T1000 (cell line): ENCODE measurements around the gene ZC3HAV1L.
A peak's percentile ranks its signal among the peaks of the same experiment; 100 is the strongest.
"Not testable (repeated sequence)": the region's sequence is repeated elsewhere in the genome, so short reads cannot be mapped to it uniquely, and the experiment has no call there.

Source experiments
- DNase-seq: peaks from one replicate; lab custom pipeline; 2025; ENCODE audit warnings: mixed read lengths; lab: John Stamatoyannopoulos, UW

The ZC3HAV1L gene

DNA sequence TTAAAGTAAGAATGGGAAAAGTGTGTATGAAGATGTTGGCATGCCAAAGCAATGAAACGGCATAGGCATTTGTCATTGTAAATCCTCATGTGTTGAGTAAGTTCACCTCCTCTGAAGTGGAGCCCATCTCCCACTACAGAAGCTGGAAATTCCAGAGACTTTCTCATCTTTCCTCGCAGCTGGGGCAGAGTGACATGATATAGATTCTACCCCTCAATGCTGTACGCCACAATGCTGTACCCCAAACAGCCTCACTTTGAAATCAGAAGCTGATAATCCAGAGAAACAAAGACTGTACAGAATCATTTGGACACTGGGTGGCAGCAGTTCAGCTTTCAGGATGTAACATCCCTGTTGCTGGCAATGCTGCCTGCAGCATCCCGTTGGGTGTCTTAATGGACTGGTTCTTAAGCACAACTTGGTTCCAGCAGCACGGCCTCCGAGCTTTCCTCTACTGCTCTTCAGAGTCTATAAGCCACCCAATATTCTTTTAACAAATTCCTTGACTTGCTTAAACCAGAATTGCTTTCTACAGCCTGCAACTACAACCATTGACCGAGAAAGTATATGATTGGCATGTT is 18.8 kb downstream of the ZC3HAV1L start:
- peak; percentile 26 for DNase-seq

DNA sequence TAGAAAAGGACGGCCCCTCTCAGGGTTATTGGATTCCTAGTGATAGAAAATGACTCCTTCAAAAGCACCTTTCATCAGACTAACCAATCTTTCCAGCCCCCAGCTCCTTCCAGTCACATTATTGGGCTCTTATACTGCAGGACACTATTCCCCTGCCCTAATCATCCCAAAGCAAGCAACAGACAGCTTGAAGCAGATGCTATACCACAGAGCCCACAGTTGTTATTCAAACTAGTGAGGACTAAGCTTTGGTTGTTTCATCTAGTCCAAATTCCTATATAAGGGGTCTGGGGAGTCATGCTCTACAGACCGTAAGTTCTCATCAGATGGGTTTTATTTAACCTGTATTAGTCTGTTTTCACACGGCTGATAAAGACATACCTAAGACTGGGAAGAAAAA is 24.5 kb downstream of the ZC3HAV1L start:
- no peak for DNase-seq

DNA sequence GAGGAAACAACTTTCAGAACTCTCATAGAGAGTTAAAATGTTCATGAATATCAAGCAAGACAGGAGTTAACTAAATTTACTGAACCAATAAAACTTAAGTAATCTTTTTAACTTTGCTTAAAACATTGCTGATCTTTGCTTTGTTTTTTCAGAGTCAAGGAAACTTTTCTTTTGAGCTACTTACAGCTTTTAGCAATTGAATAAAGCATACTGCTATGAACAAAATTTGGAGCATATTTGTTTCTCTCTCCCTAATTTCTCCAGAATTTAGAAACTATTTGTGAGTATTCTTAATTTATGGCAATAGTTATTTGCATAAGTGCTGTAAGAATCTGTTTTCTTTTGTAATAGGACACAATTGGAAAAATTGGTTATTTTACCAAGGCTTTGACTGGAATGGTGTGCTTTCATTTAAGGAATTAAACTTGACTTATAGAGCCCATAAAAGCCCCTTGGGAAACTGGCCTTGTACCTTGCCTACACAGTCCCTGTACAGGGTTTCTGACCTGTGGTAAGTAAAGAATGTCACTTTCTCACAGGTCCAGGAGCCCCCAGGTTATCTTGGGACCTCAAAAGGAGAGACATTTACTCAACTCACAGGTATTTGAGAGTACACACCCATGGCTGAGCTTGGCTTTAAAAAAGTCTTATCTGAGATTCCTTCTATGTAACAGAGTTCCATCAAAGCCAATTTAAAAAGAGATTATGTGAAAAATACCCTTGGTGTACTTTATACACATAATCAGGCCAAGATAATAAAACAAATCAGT is 31.3 kb downstream of the ZC3HAV1L start:
- no peak for DNase-seq

DNA sequence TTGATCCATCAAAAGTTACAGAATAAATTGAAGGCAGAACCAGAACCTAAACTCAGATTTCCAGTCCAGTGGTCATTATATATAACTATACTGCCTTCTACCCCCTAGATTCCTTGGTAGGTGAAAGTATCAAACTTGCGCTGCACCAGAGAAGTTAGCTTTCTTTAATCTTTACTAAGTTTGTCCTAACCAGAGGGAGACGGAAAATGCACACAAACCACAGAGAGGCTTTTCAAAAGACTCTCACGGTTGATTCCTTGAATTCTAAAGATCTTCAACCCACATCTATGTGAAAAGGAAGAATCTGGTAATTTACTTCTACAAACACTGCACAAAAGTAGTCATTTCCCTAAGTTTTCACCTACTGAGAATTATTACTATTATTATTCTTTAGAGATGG is 36.4 kb downstream of the ZC3HAV1L start:
- no peak for DNase-seq

DNA sequence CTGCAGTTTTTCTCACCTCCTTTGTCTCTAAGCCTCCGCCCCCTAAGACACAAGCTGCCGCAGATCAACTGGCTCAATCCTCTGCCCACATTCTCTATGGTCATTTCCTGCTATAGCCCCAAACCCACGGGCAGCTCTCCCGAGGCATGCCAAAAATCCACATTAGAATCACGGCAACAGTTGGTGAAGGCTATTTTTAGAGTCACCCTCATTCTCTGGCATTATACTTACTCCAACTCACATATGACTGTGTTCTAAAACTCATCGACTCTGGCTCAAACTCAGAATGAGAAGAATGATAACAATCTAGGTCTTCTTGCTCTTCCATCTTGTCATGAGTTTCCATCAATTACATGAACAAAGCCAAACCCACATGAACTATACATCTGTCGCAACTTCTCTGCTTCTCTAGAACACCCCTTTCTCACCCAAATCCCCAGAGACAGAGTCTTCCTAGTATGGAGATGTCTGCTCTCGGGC is 43.8 kb downstream of the ZC3HAV1L start:
- no peak for DNase-seq

DNA sequence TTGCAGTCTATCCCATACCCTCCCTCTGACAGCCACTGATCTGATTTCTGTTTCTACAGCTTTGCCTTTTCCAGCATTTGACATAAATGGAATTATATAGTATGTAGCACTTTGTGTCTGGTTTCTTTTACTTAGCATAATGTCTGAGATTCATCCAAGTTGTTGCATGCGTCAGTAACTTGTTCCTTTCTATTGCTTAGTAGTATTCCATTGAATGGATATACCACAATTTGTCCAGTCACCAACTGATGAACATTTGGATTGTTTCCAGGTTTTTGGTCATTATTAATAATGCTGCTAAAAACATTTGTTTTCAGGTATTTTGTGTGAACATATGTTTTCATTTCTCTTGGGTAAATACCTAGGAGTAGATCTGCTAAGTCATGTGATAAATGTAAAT is 48.2 kb downstream of the ZC3HAV1L start:
- no peak for DNase-seq

DNA sequence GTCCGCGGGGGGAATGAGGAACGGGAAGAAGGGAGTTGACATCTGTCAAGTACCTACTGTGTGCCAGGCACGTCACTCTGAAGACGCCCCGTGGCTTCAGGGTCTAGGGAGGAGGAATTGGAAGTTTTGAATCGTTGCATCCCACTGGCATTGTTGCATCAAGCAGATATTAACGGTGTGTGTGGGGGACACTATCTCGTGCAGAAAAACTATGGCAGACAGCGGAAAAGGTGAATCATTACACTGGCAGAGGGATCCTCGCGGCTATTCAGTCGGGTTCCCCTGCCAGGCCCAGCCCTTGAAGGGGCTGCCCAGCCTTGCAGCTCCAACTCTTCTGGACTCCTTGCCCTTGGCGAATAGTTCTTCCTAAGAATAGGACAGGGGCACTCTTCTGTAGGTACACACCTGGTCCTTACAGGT is 53.6 kb downstream of the ZC3HAV1L start:
- DNase-seq: no peak

DNA sequence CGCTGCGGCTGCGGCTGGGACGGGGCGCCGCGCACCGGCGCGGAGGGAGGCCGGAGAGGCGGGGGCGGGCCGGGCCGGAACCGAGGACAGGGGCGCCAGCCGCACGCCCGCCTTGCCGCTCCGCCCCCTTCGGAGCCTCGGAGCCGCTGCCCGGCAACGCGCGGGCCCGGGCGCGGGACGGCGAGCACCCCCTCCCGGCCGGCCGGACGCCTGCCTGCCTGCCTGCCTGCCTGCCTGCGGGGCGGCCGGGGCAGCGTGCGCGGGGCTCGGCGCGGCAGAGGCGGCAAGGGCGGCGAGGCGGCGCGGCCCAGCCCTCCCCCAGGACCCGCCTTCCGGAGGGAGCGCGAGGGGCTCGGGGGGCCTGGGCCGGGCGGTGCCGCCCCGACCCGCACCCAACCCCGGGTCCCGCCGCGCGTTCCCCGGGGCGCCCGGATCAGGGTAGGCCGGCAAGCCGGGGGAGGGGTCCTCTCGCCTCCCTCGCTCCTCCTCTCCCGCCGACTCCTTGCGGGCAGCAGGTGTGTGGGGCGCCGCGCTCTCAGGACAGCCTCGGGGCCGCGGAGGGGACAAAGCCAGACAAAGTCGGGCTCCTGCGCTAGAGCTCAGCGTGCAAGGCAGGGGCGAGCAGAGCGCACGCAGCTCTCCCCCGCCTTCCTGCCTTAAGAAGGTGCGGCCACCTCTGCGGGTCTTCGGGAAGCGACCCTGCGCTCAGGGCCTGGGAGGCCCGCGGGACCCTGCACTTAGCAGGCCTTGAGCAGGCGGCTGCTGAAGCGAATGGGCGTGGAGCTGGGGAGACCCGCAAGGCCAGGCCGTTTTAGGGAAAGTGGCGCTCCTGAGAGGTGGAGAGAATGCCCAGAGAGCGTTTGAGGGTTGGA is 54.3 kb downstream of the ZC3HAV1L start, which contains the start of gene KIAA1549:
KIAA1549 (minus strand) TSS at position 58 of the 872 bp plus-strand sequence. CDS start 120 bp downstream, outside the sequence.
- no peak for DNase-seq

DNA sequence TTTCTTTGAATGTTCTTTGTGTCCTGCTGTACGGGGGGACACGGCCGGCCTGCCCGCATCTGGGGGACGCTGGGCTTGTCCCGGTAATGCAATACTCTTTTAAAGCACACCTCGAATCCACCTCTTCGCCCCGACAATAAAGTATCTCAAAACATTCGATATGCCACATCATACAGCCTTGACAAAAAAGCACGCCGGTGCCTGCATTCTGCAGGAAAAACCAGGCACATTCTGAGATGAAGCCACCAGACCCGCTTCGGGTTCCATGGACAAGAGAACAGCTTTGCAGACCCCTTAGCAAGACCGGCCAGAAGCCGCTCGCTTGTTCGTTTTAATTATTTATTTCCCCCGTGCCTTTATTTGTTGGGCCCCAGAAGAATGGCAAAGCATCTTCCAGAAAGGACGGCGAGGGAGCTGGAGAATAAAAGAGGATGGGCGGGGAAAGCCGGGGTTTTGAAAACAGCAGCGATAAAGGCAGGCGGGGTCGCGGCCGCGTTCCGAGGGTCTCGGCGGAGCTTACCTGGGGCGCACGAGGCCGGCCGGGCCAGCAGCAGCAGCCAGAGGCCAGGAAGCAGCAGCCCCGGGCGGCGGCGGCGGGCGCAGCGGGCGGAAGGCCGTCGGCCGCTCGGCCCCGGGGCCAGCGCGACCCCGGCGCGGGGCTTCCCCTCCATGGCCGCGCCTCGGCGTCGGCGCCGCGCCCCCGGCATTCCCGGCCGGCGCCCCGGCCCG is 55.1 kb downstream of the ZC3HAV1L start:
- DNase-seq: no peak

DNA sequence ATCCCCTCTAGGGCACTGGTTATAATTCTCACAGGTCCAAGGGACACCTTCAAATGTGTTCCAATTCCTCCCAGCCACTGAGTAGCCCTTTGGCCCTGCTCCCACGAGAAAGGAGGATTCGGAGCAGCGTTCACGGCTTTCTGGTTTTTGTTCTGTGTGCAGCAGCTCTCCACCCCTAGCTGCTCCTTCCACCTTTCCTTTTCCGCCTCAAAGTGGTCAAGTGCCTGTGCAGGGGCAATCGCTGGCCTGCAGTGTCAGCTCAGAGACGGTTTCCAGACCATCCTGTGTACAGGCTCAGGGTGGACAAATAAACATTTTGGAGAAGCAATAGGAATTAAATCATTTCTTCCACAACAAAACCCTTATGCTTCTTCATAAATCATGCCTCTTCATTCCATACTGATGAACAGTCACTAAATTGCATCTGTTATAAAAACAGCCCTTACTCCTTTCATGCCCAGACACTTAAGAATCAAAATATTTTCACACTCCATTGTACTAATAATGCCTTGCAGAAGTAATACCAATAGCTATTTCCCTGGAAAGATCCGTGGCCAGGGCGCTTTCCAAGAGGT is 55.8 kb downstream of the ZC3HAV1L start:
- DNase-seq: no peak

DNA sequence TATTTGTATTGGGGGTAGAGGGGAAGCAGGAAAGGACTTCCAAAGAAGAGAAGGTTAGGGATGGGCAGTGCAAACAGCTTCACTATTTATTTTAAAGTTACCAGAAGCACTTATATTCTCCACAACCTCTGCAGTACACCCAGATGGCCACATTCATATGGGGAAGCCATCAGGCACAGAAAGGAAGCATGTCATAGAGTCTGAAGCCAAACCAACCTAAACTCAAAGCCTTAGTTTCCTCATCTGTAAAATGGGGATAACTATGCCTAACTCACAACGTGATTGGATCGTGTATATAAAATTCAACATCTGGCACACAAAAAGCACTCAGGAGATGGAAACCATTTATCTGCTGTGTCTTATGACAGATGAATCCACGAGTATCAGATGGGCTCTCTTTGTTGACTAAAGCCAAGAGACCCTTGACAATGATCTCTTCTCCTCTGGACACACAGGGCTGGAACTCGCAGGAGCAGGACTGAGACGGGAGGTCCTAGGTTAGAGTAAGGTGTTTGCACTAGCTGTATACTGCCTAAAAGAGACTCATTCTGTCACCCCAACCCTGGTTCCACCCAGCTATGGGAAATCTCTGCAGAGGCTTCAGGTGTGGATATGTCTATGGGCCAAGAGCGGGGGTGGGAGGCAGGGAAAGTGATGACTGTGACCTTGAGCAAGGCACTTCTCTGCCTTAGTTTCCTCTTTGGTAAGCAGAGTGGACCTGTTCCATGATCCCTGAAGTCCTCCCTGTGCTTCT is 56.4 kb downstream of the ZC3HAV1L start:
- DNase-seq: no peak

DNA sequence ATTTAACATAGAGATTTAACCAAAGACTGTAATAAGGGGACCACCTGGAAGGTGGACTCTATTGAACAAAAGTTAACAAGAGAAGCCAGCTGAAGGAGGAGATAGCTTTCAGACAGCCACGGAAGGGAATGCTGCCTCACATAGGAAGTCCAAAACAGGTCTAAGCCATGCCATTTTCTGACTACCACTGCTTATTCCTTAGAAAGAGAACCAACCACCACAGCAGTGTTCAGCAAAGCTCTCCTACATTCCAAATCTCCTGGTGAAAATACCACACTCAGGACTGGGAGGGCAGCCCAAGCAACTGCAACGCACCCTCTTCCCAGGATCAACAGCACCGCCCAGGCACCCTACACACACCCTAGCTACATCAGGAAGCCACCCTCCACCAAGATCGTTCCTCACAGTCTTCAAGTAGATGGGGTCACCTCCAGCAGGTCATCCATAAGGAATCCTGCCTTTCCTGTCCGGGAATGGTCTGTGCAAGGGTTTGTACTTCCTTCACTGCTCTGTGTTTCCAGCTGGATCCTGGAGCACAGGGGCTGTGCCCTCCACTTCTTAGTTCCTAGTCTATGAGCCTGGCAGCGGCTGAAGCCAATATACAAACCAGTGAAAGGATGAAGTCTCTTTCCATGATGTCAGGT is 57.2 kb downstream of the ZC3HAV1L start:
- DNase-seq: no peak

DNA sequence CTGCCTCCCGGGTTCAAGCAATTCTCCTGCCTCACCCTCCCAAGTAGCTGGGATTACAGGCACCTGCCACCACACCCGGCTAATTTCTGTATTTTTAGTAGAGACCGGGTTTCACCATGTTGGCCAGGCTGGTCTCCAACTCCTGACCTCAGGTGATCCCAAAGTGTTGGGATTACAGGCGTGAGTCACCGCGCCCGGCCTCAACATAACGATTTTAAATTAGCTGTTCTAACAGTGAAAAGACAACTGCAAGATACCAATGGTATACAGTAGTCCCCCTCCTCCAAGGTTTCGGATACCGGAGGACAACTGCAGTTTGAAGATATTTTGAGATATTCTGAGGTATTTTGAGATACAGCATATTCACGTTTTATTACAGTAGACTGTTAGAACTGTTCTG is 59.7 kb downstream of the ZC3HAV1L start:
- DNase-seq: not testable (repeated sequence)
